ENCODE results near the gene LRRIQ4.

The LRRIQ4 gene

GRCh38 chr3:169812332-169813235 lies at the start of gene LRRIQ4, which contains the start of gene LRRC34:
Gene LRRIQ4 (plus strand): TSS chr3:169812870. CDS start chr3:169821922, 9,052 bp downstream.
Gene LRRC34 (minus strand): TSS chr3:169812904. CDS start chr3:169812548, 356 bp downstream.
- DNase-seq = peak; percentile 86

DNA sequence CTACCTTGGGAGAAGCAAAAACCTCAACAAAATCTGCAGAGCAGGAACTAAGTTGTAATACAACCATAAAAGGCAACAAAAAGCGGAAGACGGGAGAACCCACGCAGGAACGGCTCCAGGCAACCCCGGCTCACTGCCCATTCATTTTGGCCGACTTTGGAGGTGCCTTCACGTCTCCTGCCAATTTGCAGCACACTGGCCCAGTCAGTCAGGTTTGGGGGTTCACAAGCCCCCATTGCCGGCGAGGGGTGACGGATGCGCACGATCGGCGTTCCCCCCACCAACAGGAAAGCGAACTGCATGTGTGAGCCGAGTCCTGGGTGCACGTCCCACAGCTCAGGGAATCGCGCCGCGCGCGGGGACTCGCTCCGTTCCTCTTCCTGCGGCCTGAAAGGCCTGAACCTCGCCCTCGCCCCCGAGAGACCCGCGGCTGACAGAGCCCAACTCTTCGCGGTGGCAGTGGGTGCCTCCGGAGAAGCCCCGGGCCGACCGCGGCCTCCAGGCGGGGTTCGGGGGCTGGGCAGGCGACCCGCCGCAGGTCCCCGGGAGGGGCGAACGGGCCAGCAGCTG lies 48.3 kb upstream of the LRRIQ4 start:
- peak; percentile 62 for DNase-seq

DNA sequence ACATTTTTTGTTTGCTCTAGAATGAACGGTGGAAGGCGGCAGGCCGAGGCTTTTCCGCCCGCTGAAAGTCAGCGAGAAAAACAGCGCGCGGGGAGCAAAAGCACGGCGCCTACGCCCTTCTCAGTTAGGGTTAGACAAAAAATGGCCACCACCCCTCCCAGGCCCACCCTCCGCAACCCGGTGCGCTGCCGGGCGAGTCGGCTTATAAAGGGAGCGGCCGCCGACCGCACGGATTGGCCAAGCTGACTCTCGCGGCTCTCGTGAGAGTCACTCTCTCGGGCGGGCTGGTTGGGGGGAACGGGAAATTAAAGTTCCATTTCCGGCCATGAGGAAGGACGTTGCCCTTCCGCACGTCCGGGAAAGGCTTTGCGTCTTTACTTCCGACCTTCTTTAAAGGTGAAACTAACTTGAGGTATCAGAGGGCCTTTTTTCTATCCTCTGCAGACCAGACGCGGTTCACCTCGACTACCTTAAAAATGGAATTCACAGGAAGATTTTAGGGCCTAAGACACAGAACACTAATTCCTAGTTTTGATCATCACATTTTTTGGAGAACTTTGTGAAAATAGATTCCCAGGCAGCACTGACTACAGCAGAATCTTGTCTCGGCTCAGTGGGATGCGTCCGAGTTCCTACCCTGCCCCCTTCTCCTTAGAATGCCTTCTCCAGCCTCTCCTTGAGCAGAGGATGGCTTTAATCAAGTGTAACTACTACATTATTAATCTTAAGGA lies 47.6 kb upstream of the LRRIQ4 start, which contains the start of gene TERC:
Gene TERC (minus strand): TSS at position 179 of the 731 bp plus-strand sequence.
- peak; percentile 87 for DNase-seq

DNA sequence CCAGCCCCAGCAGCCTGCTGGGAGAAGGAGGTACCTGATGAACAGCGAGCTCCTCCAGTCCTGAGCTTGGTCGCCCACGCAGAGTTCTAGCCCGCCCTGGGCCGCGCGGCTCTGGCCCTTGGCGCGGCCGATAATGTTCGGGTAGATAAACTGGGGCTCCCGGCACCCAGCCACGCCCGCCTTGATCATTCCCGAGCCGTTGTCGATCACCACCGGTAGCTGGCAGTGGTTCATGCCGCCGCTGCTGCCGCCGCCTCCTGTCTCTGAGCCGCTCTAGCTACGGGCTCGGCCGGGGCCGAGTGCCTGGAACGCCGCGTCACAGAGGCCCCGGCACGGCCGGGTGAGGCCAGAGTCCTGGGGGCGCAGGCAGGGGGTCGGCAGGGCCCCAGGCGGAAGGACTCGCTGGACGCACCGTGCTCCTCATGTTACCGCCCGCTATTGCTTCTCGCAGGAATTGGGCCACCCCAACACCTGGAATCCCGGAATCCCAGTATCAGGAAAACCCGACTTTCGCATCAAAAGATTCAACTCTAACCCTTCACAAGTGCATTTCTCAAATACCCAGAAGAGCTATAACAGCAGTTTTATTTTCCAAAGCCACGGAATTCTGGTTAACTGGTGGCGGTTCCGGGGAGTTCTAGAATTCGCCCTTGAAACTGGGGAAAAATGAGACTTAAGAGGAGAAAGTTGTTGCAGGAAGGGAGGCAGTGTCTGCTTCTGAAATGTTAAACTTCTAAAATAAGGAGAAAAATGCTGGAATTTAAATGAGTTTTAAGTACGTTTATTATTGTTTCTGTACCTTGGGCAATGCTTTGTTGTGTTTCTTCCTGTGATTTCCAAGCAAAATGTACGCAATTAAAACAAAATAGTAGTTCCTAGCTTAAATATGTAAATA lies 43.1 kb upstream of the LRRIQ4 start, which contains the start of gene ACTRT3:
Gene ACTRT3 (minus strand): TSS at position 275 of the 895 bp plus-strand sequence. CDS start 41 bp downstream, at position 234.
- DNase-seq = peak; percentile 52

- peak; percentile 90 for DNase-seq
Observed at GRCh38 chr3:169771497-169772304, 41.0 kb upstream of the LRRIQ4 start.

DNA sequence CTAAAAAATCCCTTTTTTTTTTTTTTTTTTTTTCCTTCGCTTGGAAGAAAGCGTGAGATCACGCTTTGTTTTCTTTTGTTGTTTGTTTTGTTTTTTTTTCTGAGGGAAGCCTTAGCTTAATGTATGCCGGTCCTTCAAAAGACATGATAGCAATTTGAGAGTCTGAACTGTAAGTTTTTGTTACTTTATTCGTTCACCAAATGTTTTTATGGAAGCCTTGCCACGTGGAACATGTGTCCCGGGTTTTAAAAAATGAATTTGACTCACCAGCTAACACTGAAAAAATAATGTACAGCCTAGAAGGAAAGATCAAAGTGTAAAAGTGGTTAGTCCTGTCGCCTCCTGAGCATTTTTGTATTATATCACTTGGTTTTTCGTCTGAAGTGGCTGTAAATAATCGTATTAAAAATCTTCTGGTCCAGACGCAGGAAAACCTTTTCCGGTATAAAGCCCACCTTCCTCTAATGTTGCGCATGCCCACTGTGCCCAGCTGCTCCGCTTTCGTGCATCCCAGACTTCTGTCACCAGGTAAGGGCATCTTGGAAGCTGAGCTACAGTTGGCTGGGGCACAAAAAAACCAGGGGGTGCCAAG lies 40.3 kb upstream of the LRRIQ4 start:
- peak; percentile 94 for DNase-seq

- DNase-seq = peak; percentile 90
Observed at GRCh38 chr3:169772897-169773816, 39.5 kb upstream of the LRRIQ4 start, which contains the start of gene MYNN. Gene MYNN (plus strand): TSS chr3:169773396. CDS start chr3:169774296, 900 bp downstream.

DNA sequence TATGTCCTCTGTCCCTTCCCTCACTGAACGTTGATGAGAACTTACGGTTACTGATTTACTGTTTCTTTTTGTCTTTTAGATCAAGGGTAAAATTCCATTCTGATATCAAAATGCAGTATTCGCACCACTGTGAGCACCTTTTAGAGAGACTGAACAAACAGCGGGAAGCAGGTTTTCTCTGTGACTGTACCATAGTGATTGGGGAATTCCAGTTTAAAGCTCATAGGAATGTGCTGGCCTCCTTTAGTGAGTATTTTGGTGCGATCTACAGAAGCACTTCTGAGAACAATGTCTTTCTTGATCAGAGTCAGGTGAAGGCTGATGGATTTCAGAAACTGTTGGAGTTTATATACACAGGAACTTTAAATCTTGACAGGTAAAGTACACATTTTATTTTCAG lies 38.5 kb upstream of the LRRIQ4 start:
- no peak for DNase-seq

DNA sequence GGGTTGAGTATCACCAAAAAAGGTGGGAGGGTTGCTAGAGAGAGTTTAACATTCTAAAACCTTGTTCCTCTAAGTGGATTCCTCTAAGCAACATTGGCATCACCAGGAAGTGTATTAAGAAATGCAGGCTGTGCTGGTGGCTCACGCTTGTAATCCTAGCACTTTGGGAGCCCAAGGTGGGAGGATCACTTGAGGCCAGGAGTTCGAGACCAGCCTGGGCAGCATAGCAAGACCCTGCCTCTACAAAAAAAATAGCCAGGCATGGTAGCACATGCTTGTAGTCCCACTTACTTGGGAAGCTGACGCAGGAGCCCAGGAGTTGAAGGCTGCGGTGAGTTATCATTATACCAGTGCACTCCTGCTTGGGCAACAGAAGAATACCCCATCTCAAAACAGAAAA lies 34.8 kb upstream of the LRRIQ4 start:
- DNase-seq = no peak

- DNase-seq = no peak
Observed at GRCh38 chr3:169780742-169781141, 31.9 kb upstream of the LRRIQ4 start.

GRCh38 chr3:169781209-169781855 lies 31.3 kb upstream of the LRRIQ4 start:
- no peak for DNase-seq

DNA sequence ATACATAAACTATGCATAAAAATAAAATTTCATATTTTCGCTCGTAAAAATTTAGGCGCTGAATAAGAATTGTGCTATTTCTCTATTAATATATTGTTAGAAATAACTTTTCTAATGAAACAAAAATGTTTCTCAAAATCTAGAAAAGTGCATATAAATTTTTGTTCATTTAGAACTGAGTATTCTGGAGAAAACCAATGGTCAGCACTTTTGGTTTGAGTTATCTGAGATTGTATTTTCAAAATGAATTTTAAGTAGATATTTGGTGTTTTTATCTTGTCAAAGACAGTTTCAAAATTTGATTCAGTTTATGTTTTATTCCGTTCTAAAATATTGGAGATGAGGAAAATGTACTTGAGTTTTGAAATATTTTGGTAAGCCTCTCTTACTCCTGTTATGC lies 25.6 kb upstream of the LRRIQ4 start:
- no peak for DNase-seq

- DNase-seq = no peak
Observed at GRCh38 chr3:169787791-169788190, 24.9 kb upstream of the LRRIQ4 start.

DNA sequence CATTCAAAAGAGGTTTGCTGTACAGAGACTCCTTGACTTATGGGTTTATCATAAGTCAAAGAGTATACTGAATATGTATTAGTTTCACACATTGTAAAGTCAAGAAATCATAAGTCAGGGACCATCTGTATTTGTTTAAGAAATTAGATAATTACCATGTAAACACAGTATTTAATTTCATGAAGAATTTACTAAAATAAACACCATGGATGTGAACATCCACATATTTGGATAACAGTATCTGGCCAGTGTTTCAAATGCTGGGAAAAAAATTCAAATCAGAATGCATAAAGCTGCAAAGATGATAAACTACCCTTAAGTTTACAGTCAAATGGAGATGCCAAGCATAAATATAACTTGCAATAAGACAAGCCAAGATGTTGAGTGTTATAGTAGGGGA lies 22.5 kb upstream of the LRRIQ4 start:
- no peak for DNase-seq

DNA sequence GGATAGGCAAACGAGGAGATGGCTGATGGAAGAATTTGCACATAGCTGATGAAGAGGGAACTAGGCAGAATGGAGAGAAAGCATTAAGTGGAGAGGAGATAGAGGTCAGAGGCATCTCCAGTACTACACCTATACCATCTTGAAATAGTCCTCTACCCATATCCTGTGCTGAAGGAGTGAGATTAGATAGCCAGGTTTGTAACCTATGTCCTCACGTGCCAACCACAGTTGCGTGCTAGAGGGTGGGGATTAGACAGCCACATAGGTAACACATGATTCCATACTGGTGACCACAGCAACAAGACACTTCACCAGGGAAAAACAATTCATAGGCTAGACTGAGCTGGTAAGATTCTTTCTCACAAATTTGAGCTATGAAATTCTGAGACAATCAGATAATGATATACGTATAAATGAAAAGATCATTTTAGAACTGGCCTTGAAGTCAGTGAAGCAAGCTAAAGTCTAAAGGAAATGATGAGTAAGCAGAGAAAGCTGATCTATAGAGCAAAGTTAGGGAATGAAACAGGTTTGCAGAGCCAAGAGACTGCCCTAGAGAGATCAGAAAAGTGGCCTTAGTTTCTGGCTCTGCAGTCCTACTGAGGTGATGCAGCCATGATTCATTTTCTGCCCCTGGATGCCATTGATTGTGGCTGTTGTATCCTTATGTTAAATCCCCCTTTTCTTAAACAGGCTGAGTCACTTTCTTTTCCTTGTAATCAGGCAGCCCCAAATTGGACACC lies 21.8 kb upstream of the LRRIQ4 start:
- DNase-seq = no peak

GRCh38 chr3:169792359-169792758 lies 20.3 kb upstream of the LRRIQ4 start:
- DNase-seq = no peak

DNA sequence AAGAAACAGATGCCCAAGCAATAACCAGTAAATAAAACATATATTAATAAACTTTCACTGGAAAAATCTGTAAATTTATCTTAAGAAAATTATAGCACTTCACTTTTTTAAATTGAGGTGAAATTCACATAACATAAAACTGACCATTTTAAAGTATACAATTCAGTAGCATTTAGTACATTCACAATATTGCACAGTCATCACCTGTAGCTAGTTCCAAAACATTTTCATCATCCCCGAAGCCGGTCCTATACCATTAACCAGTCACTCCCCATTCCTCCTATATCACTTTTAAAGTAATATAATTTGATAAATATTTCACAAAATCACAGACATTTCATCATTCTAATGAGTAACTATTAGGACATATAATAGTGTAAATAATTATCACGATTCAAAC lies 8.0 kb upstream of the LRRIQ4 start:
- DNase-seq = no peak

DNA sequence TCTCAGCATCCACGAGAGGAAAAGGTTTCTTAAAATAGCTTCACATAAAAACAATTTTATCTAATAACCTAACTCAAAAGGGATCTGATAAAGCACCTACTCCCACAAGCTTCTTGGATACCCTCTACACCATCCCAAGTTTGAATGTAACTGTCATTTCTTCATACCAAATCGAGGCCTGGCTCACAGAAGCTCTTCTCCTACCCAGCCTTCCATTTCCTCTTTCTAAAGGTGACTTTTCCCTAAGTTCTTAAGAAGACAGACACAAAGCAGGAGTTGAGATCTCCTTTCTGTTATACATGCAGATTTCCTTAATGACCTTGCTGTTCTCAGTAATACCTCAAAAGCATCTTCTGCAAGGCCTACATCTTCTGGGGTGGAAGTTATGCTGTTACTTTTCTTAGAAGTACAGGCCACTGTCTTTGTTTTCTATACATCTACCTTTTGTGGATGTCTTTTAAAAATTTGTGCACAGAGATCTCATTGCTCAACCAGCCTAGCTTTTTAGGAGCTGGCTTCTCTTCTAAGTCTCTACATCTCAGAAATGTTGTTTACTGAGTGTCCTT lies 3.4 kb upstream of the LRRIQ4 start:
- no peak for DNase-seq
